IMR-90 (cell line): Measurements from ENCODE around the gene SLC2A6. TPM values are rescaled to one million over a fixed set of nuclear protein-coding genes. Genes with fewer than 3 reads are reported as not detected.
A peak's percentile ranks its signal among the peaks of the same experiment; 100 is the strongest.

Experiments used
- ATAC-seq: fragments of 200-7000 bp; cut with Tn5 transposase; 2 replicates; pipeline ENCODE4 v1.9.1; 2020; ENCODE audit warnings: low read depth, mild to moderate bottlenecking, moderate library complexity
- BruUV-seq: library from RNA; stranded (reverse); fragments of 400-500 nt; replicated peaks from 2 replicates; lab custom pipeline; 2021; lab: Mats Ljungman, UMichigan
- CTCF ChIA-PET: fragments of 300-600 bp; formaldehyde crosslinking; extraction: SDS; loops from one replicate; lab custom pipeline; 2021; ENCODE audit warnings: antibody characterized with exemption; lab: Yijun Ruan, JAX
- POLR2A ChIA-PET: fragments of 300-600 bp; sonication (Branson Sonifier 250); formaldehyde crosslinking; loops from one replicate; lab custom pipeline; 2022; ENCODE audit warnings: antibody characterized with exemption; ENCODE audit not compliant: unreplicated experiment; lab: Charles Lee
- DNase-seq: peaks from one replicate; pipeline ENCODE4 v3.0.0; 2013
- H2AFZ ChIP-seq: replicated peaks from 2 replicates; pipeline ENCODE3; 2013; ENCODE audit warnings: low read length, mild to moderate bottlenecking; ENCODE audit not compliant: poor library complexity
- H2AK5ac ChIP-seq: 2 replicates; pipeline ENCODE4 v1.6.1; 2013; ENCODE audit warnings: low read depth, low read length, inconsistent platforms
- H2AK9ac ChIP-seq: replicated peaks from 2 replicates; pipeline ENCODE3; 2013; ENCODE audit warnings: mild to moderate bottlenecking, low read depth, low read length, moderate library complexity; ENCODE audit not compliant: poor library complexity
- H2BK120ac ChIP-seq: 2 replicates; pipeline ENCODE4 v1.6.1; 2013; ENCODE audit warnings: low read depth, low read length, inconsistent platforms
- H2BK15ac ChIP-seq: 3 replicates; pipeline ENCODE4 v1.6.1; 2013; ENCODE audit warnings: low read depth, low read length, inconsistent platforms
- H2BK20ac ChIP-seq: 2 replicates; pipeline ENCODE4 v1.6.1; 2013; ENCODE audit warnings: low read depth, mild to moderate bottlenecking, inconsistent platforms, low read length, moderate library complexity
- H2BK5ac ChIP-seq: 2 replicates; pipeline ENCODE4 v1.6.1; 2013; ENCODE audit warnings: mild to moderate bottlenecking, low read depth, low read length, inconsistent platforms; ENCODE audit not compliant: poor library complexity, severe bottlenecking
- H3K14ac ChIP-seq: replicated peaks from 2 replicates; pipeline ENCODE4 v1.6.1; 2013; ENCODE audit warnings: low read depth, low read length, inconsistent platforms
- H3K18ac ChIP-seq: 2 replicates; pipeline ENCODE4 v1.6.1; 2013; ENCODE audit warnings: low read depth, low read length, control low read depth
- H3K23ac ChIP-seq: 2 replicates; pipeline ENCODE4 v1.6.1; 2013; ENCODE audit warnings: low read depth, low read length, inconsistent platforms
- H3K27ac ChIP-seq: 2 replicates; pipeline ENCODE4 v1.5.1; 2013; ENCODE audit warnings: mild to moderate bottlenecking, control low read depth, low read length; ENCODE audit not compliant: insufficient read depth
- H3K27me3 ChIP-seq: 2 replicates; pipeline ENCODE4 v1.6.1; 2013; ENCODE audit warnings: low read length; ENCODE audit not compliant: control insufficient read depth, insufficient read depth
- H3K36me3 ChIP-seq: 2 replicates; pipeline ENCODE4 v1.6.1; 2013; ENCODE audit warnings: low read length, mixed read lengths; ENCODE audit not compliant: control insufficient read depth, insufficient read depth
- H3K4ac ChIP-seq: 2 replicates; pipeline ENCODE4 v1.6.1; 2013; ENCODE audit warnings: low read depth, low read length, inconsistent platforms
- H3K4me1 ChIP-seq: 2 replicates; pipeline ENCODE4 v1.6.1; 2013; ENCODE audit warnings: low read length, mixed read lengths; ENCODE audit not compliant: control insufficient read depth, insufficient read depth
- H3K4me2 ChIP-seq: 2 replicates; pipeline ENCODE4 v1.6.1; 2013; ENCODE audit warnings: low read depth, mild to moderate bottlenecking, control low read depth, low read length, moderate library complexity
- H3K4me3 ChIP-seq: 2 replicates; pipeline ENCODE4 v1.5.1; 2013; ENCODE audit warnings: low read depth, mild to moderate bottlenecking, control low read depth, low read length, moderate library complexity; ENCODE audit not compliant: insufficient read depth
- H3K56ac ChIP-seq: 2 replicates; pipeline ENCODE4 v1.6.1; 2013; ENCODE audit warnings: low read length, inconsistent platforms; ENCODE audit not compliant: insufficient read depth; ENCODE audit errors: extremely low read depth
- H3K79me1 ChIP-seq, 2 experiments: 2 replicates each; pipeline ENCODE4 v1.6.1; 2013; ENCODE audit warnings: low read length in 2 of 2, inconsistent platforms in 1 of 2, low read depth in 1 of 2
- H3K9ac ChIP-seq: 2 replicates; pipeline ENCODE4 v1.6.1; 2013; ENCODE audit warnings: low read depth, low read length, control low read depth
- H3K9me1 ChIP-seq: 2 replicates; pipeline ENCODE4 v1.6.1; 2013; ENCODE audit warnings: low read length, inconsistent platforms; ENCODE audit not compliant: insufficient read depth
- H3K9me3 ChIP-seq: 2 replicates; pipeline ENCODE4 v1.6.1; 2013; ENCODE audit warnings: low read length; ENCODE audit not compliant: control insufficient read depth, insufficient read depth
- H4K20me1 ChIP-seq: 2 replicates; pipeline ENCODE4 v1.6.1; 2013; ENCODE audit warnings: low read length, inconsistent platforms; ENCODE audit not compliant: insufficient read depth
- H4K5ac ChIP-seq: 2 replicates; pipeline ENCODE4 v1.6.1; 2013; ENCODE audit warnings: mild to moderate bottlenecking, low read depth, low read length, control low read depth
- H4K8ac ChIP-seq, 2 experiments: 2 replicates each; pipeline ENCODE4 v1.6.1; 2013; ENCODE audit warnings: low read depth in 2 of 2, low read length in 2 of 2, control low read depth in 1 of 2, inconsistent platforms in 1 of 2
- H4K91ac ChIP-seq: 2 replicates; pipeline ENCODE4 v1.6.1; 2013; ENCODE audit warnings: low read depth, low read length, inconsistent platforms; ENCODE audit not compliant: insufficient read depth
- BHLHE40 ChIP-seq: fragments of 150-350 bp; IDR thresholded peaks from 2 replicates; pipeline ENCODE4 v1.6.1; 2016; ENCODE audit warnings: mild to moderate bottlenecking, low read depth, low read length
- CEBPB ChIP-seq: IDR thresholded peaks from 2 replicates; pipeline ENCODE4 v1.6.1; 2012; ENCODE audit warnings: low read depth, low read length, improper control_type of control experiment
- MAZ ChIP-seq: IDR thresholded peaks from 2 replicates; pipeline ENCODE4 v1.6.1; 2012; ENCODE audit warnings: low read depth, mild to moderate bottlenecking, low read length, improper control_type of control experiment, moderate library complexity, borderline replicate concordance
- POLR2A ChIP-seq: IDR thresholded peaks from 2 replicates; pipeline ENCODE4 v1.6.1; 2012; ENCODE audit warnings: mild to moderate bottlenecking, low read depth, low read length
- SMC3 ChIP-seq: fragments of 150-350 bp; IDR thresholded peaks from 2 replicates; pipeline ENCODE4 v1.6.1; 2016; ENCODE audit warnings: low read depth, mild to moderate bottlenecking, antibody characterized with exemption, low read length, moderate library complexity
- WGBS, 2 experiments: methylation state at CpG; one replicate each; pipeline versions ENCODE4 v1.1.5 to v1.1.7; 2013; ENCODE audit warnings: missing lambda C conversion rate in 2 of 2; ENCODE audit not compliant: insufficient read length in 1 of 2; ENCODE audit errors: extremely low coverage in 2 of 2; 5-methylcytosine and 5-hydroxymethylcytosine counted together
- dilution Hi-C: fragments of 300-500 bp; cut with HindIII; formaldehyde crosslinking; loops from one replicate; pipeline ENCODE4 v1.14.3; 2018; ENCODE audit warnings: low sequenced_read_pairs; ENCODE audit not compliant: unreplicated experiment
- in situ Hi-C: fragments of 300-500 bp; cut with MboI; formaldehyde crosslinking; loops from 3 replicates; pipeline ENCODE4 v1.14.3; 2019; ENCODE audit warnings: low sequenced_read_pairs, inconsistent platforms, mixed read lengths
- intact Hi-C: fragments of 100-400 bp; cut with micrococcal nuclease; formaldehyde crosslinking; loops from 2 replicates; pipeline ENCODE4 v1.10.0; 2022
- polyA plus RNA-seq, 3 experiments: library from polyadenylated mRNA; depleted of rRNA; stranded (reverse); fragments of >200 nt; gene quantifications; 2 replicates each; pipeline ENCODE4 v1.2.3, GENCODE V29; 2012; ENCODE audit warnings: low replicate concordance in 1 of 3
- total RNA-seq: library from RNA; depleted of rRNA; stranded (reverse); fragments of >200 nt; gene quantifications from 2 replicates; pipeline ENCODE4 v1.2.3, GENCODE V29; 2012
- TF ChIP-seq, protein P1 (sequence below): conservative IDR thresholded peaks from 2 replicates; pipeline ENCODE4 v1.5.1; 2012; ENCODE audit warnings: mild to moderate bottlenecking, low read depth, low read length, improper control_type of control experiment

The SLC2A6 gene
- total and polyA plus RNA-seq, 2 of the 4 experiments (the other 2 are of a cell fraction), result 2.9 to 8.5 TPM

GRCh38 chr9:133440874-133441273 is 38.0 kb downstream of the SLC2A6 start:
- H3K4ac ChIP-seq, result no peak overlapping the region
- H2AFZ ChIP-seq, result no peak overlapping the region
- peak overlapping the region; percentile 28 for H2AK9ac ChIP-seq
- in situ Hi-C loops, result no loop called here
- H3K27ac ChIP-seq, result no peak overlapping the region
- CTCF ChIA-PET, result no interaction called here
- no peak overlapping the region for H3K18ac ChIP-seq
- dilution Hi-C loops, result no loop called here
- H3K36me3 ChIP-seq, result no peaks in the 10 kb centered on the region
- no peak overlapping the region for H2AK5ac ChIP-seq
- no peak for DNase-seq
- no peaks in the 10 kb centered on the region for H3K4me1 ChIP-seq
- H3K14ac ChIP-seq, result no peak overlapping the region
- no peak overlapping the region for H4K5ac ChIP-seq
- H2BK15ac ChIP-seq, result no peak overlapping the region
- WGBS, 2 experiments, result 85% methylated on average over 8 of the region's 12 CpGs; no CpG with 5 or more reads in 1 of the 2 experiments
- H2BK20ac ChIP-seq, result no peak overlapping the region
- no peak overlapping the region for H3K56ac ChIP-seq
- no peak overlapping the region for H3K23ac ChIP-seq
- ATAC-seq, result no peak
- no peak overlapping the region for H3K4me3 ChIP-seq
- H3K9ac ChIP-seq, result no peak overlapping the region
- H2BK120ac ChIP-seq, result no peak overlapping the region
- no peak overlapping the region for H3K4me2 ChIP-seq
- no TSS peak for BruUV-seq
- H4K20me1 ChIP-seq, result no peaks in the 10 kb centered on the region
- POLR2A ChIA-PET, result no interaction called here
- H2BK5ac ChIP-seq, result no peak overlapping the region
- no peaks in the 10 kb centered on the region for H3K79me1 ChIP-seq
- no peak overlapping the region for H4K91ac ChIP-seq
- intact Hi-C loops, result no loop called here
- no peak overlapping the region for H4K8ac ChIP-seq
- H3K9me1 ChIP-seq, result no peaks in the 10 kb centered on the region
- TF ChIP-seq CEBPB (no peak), MAZ (no peak), BHLHE40 (no peak), POLR2A (no peak), SMC3 (no peak)
- TF ChIP-seq, protein P1, sequence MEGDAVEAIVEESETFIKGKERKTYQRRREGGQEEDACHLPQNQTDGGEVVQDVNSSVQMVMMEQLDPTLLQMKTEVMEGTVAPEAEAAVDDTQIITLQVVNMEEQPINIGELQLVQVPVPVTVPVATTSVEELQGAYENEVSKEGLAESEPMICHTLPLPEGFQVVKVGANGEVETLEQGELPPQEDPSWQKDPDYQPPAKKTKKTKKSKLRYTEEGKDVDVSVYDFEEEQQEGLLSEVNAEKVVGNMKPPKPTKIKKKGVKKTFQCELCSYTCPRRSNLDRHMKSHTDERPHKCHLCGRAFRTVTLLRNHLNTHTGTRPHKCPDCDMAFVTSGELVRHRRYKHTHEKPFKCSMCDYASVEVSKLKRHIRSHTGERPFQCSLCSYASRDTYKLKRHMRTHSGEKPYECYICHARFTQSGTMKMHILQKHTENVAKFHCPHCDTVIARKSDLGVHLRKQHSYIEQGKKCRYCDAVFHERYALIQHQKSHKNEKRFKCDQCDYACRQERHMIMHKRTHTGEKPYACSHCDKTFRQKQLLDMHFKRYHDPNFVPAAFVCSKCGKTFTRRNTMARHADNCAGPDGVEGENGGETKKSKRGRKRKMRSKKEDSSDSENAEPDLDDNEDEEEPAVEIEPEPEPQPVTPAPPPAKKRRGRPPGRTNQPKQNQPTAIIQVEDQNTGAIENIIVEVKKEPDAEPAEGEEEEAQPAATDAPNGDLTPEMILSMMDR, result no peak
- H3K9me3 ChIP-seq, result no peaks in the 10 kb centered on the region
- peaks cover 12% of the 10 kb centered on the region for H3K27me3 ChIP-seq
